Epidermal melanocyte (primary cell): ENCODE results near the gene CALN1.
"Not testable (repeated sequence)": the region's sequence is repeated elsewhere in the genome, so short reads cannot be mapped to it uniquely, and the experiment has no call there.

Source experiments
- DNase-seq: peaks from one replicate; pipeline ENCODE4 v3.0.0; 2011; ENCODE audit warnings: low spot score; ENCODE audit not compliant: insufficient read length

Gene CALN1

DNA sequence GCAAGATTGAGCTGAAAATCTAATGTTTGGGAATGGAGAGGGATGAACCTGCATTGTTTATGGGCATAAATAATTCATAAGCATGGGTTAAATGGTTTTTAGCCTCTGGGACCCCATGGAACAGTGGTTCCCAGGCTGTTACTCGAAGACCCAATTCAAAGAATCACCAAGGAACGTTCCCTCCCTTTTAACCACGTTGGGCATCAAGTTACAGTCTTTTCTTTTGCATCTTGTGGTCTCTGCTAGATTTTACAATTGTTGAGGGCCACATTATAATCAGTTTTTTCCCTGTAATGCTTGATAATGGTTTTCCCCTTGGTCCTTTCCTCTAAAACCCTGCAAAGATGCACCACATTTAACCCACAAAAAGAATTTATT lies 2.5 kb downstream of the CALN1 start:
- DNase-seq: no peak

DNA sequence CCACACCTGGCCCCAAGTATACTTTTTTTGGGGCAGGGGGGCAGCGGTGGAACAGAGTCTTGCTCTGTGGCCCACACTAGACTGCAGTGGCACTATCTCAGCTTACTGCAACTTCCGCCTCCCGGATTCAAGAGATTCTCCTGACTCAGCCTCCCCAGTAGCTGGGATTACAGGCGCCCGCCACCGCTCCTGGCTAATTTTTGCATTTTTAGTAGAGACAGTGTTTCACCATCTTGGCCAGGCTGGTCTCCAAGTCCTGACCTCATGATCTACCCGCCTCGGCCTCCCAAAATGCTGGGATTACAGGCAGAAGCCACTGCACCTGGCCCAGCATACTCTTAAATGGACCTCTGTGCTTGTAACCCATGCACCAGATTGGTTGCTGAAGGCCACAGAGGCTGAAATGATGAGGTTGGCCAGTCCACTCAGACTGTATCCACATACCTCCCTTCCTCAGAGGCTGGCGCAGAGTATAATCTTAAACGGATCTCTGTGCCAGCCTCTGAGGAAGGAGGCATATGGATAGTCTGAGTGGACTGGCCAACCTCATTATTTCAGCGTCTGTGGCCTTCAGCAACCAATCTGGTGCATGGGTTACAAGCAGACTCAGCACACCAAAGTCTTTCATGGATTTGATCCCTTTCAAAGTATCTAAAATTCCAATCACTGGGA lies 3.0 kb downstream of the CALN1 start:
- DNase-seq: no peak

DNA sequence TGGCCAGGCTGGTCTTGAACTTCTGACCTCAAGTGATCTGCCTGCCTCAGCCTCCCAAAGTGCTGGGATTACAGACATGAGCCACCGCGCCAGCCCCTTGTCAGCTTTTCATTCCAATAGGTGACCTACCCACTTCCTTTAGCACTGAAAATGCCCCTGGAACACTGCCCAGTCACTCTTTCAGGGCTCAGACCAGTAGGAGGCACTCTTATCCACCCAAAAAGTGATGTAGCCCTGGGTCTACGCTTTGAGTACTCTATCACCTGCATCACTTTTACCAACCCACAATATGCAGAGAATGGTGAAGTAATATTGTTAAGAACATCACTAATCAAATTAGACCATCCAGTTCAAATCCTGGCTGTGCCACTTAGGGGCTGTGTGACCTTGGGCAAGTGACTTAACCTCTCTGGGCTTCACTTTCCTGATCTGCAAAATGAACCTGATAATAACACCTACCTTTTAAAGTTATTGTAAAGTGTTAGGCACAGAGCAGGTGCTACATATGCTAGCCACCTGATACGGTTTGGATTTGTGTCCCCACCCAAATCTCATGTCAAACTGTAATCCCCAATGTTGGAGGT lies 5.2 kb downstream of the CALN1 start:
- no peak for DNase-seq

DNA sequence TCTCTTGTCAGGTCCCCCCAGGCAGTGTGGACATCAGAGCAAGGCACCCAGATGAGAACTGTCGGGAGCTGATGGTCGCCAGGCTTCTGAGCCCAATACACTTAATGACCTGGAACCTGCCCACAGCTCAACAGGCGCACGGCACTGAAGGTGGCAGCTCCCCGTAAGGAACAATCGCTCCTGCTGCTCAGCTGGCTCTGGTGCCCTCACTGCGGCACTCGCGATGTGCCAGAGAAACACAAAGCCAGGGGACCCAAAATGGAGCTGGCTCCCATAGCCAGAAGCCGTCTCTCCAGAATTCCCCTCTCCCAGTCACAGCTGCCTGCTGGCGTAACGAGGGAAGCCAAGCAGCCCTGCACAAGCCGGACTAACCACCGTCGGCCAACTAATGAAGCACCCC lies 6.3 kb downstream of the CALN1 start:
- DNase-seq: no peak

DNA sequence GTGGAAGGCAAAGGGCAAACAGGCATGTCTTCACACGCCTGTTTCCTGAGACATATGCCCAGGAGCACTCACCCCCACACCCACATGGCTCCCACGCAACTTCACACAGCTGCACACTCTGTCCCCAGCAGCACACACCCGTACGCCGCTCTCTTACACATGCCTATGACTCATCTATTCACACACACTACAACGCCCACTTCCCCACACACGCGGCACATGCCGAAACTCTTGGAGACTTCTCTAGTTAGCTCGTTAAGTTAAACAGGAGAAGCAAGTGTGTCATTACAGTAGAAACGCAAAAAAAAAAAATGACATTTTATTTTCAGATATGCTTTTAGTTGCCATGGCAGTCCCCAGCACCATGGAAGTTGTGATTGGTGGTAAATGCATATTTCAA lies 6.7 kb downstream of the CALN1 start:
- no peak for DNase-seq

DNA sequence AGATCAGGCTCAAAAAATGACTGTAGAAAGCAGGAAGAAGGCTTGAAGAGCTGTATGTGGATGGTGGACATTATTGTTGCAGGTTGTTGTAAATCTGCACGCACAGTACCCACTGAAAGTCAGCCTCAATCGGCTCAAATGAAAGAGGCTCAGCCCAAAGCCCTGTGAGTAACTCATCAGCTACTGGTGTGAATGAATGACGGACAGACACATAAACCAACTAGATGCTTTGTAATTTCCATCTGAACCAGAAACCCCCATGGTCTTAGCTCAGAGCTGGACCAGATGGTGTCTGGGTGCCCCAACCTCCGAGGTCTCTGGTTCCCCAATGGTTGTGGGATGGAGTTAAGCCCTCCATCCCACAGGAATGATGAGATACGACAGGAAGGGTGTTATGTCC lies 7.4 kb downstream of the CALN1 start:
- no peak for DNase-seq

DNA sequence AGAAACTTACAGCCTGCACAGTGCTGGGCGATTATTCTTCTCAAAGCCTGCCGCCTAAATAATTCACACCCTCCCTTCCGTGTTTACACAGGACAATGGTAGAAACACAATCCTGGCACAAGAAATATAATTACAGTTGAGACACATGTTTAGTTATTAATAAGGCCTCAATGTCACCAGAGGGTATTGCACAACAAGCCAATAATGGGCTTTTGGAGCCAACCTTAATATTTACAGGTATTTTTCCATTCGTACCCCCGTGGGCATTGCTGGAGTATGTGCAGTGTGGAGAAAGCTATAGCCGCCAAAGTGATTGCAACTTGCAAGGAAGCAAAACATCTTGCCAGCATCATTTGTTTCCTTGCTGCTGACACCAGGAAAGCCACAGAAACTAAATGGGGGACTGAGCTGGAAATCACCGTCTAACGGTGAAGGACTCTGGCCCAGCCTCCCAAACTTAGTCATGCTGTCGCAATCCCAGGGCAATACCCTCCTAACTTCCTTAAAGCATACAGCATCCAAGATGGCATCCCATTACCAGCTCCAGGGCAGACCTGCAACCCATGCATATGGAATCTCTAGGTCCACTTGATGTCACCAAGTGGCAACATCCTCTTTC lies 8.6 kb downstream of the CALN1 start:
- no peak for DNase-seq

DNA sequence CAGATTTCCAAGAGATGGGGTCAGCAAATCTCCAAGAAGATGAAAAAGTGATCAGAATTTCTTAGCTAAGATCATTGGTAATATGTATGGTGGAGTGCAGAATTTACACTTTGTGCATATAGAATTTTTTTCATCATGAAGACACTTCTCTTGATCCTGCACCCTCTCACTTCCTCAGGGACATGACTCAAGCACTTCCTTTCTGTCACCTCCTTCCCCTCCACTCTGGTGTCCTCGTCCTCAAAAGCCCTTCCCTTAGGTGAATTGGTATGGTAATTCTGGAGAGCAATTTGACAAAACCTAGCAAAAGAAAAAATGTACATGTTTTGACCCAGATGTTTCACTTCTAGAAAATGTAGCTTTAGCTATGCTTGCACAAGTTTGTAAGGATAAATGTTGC lies 18.1 kb downstream of the CALN1 start:
- DNase-seq: no peak

DNA sequence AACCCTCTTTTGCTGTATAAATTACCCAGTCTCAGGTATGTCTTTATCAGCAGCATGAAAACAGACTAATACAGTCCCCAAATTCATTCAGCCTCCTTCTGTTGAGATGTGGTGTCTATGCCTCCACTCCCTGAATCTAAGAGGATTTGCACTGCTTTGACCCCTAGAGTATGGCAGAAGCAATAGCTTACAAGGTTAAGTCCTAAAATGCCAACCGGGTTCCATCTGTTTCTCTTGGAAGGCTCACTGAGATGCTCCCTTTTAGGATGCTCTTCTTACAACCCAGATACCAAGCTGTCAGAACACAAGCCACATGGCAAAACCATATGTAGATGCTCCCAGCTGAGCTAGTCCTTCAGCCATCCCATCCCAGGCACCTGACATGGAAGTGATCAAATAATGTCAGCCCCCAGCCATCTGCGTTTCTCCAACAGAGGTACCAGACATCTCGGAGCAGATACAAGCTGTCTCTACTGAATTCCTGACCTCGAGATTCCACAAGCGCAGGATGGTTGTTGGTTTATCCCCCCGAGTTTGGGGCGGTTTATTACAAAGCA lies 20.2 kb downstream of the CALN1 start:
- no peak for DNase-seq

DNA sequence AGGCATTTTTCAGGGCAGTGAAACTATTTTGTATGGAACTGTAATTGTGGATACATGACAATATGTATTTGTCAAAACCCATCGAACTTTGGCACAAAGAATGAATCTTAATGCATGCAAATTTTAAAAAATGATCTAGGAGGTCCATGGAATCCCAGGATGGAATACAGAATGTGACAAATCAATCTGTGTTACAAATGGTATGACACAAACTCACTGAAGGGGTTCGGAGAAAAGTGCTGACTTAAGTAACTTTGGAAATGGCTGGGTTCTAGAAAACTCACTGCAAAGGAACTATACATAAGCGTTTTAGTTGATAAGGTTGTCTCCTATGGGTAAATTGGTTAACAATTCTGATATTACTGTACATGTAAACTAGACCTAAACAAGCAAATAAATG lies 26.0 kb downstream of the CALN1 start:
- DNase-seq: no peak

DNA sequence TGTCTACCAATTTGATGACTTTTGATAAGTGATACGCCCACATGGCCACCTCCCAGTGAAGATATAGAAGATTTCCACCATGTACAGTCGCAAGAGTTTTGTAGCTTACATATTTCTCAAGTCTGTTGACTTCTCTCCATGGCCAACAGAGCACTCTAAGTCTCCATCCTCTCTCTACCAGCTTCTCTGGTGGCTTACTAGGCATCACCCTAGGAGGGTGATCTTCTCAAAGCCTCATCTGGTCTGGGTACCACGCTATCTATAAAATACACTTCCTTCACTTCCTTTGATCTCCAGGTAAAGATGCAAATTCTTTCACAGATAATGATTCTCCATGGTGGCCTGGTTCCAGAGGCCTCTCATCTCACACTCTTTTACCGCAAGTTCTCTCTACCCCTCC lies 49.9 kb downstream of the CALN1 start:
- no peak for DNase-seq

DNA sequence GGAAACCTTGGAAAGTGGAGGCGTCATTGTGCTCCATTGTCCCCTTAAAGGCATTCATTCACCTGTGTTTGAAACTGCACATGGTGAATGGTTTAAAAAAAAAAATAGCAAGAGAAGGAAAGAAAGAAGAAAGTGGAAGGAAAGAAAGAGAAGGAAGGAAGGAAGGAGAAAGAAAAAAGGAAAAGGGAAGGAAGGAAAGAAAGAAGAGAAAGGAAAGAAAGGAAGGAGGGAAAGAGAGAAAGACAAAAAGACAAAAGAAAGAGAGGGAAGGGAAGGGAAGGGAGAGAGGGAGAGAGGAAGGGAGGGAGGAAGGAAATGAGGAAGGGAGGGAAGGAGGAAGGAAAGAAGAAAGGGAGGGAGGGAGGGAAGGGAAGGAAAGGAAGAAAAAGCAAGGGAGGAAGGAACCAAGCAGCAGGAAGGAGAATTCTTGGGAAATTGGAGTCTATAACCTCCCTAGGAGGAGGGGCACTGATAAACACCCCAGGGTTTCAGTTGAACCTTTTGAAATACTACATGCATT lies 66.9 kb downstream of the CALN1 start:
- DNase-seq: no peak

DNA sequence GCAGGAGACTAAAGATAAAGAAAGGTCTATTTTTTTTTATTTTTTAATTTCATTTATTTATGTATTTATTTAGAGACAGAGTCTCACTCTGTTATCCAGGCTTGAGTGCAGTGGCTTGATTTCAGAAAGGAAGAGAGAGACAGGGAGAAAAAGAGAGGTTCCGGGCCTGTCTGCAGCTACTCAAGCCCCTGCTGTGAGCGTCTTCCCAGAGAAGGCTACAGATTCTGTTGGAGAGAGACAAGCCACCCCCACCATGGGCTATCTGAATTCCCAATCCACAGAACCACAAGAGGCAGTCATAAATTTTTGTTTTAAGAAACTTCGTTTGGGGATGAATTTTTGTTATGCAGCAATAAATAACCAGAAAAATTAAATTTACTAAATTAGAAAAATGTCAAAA lies 68.1 kb downstream of the CALN1 start:
- no peak for DNase-seq

DNA sequence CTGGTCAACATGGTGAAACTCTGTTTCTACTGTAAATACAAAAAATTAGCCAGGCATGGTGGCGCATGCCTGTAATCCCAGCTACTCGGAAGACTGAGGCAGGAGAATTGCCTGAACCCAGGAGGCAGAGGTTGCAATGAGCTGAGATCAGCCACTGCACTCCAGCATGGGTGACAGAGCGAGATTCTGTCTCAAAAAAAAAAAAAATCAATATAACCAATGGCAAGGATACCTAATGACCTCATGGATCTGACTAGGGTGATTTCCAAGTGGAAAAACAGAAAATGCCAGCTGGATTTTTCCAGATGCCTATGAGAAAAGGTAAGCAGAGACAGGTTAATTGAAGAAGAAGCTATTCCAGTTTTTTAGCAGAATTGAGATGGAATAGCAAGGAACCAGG lies 68.8 kb downstream of the CALN1 start:
- DNase-seq: not testable (repeated sequence)

DNA sequence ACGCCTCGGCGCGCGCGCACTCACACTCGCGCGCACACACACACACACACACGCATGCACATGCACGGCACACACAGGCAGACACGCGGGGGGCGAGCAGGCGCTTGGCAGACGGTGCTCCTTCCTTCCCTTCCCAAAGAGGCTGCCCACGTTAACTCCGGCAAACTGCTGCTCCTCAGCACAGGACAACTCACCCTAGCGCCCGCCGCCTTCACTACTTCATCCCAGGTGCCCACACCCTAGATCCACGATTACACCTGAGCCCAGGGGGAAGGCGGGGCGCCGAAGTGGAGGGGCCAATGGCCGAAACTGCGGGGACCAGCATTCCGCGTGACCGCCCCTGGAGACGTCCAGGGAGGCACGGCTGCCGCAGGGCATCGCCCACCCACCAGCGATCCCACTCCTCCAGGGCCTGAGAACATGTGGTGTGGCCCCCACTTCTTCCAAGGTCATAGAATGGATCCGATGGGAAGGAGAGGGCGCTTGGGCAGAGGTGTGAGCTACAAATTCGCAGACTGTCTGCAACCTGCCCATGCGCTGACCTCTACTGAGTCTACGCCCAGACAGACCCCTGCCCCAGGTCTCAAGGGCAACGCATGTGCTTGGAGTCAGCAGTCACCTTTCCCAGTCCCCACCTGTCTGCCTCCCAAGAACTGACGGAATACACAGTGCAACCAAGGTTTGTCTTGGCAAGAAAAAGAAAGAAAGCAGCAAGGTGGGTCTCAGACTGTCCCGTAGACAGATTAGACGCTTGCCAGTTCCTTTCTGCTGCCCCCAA lies 74.6 kb downstream of the CALN1 start:
- DNase-seq: no peak

DNA sequence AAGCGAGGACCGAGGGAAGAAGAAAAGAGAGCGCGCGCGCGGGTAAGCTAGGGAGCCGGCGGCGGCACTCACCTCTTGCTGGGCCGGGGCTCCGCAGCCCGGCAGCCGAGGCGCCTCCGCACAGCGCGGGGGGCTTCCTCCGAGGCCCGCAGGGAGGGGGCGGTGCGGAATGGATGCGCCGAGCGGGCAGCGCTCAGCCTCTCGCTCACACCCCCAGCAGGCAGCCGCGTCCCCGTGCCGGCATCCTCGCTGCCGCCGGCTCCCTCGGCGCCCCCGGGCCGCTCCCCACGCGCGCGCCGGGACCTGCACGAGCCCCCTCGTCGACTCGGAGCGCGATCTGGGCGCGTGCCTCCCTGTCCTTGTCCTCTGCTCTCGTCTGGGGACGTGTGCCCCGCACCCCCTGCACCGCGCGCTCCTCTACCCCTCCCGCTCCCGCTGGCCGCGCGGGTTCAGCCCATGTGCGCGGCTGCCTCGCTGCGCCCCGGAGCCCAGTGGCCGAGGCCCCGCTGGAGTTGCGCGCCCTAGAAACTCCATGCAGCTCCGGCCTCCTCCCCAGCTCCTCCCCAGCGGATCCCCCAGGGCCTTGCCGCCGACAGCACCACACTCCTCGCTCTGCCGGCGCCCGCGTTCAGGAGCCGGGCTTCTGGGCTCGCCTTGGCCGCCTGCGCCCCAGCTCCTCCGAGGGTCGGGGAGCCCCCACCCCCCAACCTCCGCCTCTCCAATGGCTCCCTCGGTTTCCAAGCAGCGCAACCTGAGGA lies 75.3 kb downstream of the CALN1 start:
- no peak for DNase-seq

DNA sequence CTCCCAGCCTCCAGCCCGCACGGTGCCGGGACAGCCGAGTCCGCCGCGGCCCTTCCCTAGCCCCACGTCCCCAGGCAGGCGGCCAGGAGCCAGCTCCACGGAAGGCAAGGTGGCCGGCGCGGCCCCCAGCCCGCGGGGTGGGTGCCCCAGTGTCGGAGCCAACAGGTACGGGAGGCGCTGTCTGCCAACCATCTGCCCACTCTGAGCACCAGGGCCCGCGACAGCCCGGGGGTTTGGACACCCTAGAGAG lies 75.8 kb downstream of the CALN1 start:
- DNase-seq: no peak

DNA sequence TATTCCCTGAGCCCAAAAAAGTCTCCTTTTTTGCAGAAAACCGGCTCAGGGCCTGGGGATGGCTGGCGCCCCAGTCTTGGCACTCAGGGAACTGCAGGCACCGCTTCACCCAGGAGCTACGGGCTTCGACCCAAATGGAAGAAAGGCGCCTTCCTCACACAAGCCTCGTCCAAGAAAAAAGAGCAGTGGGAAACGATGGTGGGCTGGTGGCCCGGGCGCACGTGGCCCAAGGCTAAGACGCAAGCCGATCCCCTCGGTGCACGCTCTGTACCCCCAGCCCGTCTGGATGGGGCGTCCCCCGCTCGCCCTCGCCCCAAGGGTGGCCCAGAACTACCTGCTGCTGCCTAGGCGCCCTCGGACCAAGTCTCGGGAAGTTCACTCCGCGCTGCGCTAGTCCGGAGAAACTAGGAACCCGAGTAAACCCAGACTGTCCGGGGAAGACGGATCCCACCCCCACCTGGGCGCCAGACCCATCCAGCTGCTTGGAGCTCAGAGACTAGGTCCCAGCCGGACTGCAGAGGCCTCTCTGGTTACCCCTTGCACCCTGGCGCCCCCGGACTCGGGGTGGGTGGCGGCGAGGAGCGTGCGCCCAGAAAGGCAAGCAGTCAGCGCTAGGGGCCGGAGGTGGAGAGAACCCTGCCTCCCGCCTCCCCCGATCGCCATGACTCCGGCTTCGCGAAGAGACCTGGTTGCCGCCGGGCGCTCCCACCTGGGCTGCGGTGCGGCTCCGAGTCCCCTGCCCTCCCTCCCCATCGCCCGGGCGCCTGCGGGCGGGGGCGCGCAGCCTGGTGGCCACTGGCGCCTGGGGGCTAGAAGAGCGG lies 76.4 kb downstream of the CALN1 start:
- DNase-seq: no peak

DNA sequence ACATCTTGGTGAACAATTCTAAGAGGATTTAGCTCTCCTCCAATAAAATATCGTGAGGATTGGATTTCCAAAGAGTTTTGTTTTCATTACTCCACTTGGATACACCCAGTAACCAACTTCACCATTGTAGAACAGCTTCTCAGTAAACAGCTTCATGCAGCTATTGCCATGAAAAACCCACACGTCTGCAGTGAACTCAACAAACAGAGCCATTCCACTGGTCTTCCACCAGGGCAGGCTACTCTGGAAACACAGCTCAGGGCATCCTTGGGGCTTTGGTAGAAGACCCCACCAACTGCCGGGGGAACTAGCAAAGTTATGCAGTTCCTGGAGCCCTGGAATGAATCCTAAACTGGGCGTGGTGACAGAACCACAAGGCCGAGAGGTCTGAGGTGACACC lies 77.4 kb downstream of the CALN1 start:
- no peak for DNase-seq

DNA sequence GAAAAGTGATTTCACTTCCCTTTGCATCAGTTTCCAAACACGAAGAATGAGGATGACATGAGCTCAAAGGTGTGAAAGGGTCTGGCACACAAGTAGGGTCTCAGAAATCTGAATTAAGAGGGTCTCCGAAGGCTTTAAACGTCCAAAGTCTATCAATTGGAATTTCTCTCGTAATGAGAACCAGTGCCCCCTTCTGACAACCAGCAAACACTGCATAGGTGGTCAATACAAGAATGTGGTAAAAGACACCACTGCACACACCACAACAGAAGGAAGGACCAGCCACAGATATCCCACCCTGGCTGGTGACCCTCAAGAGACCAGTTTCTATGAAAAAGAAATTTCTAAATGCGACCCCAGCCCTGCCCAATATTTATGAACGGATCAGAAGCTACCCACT lies 78.1 kb downstream of the CALN1 start:
- no peak for DNase-seq

DNA sequence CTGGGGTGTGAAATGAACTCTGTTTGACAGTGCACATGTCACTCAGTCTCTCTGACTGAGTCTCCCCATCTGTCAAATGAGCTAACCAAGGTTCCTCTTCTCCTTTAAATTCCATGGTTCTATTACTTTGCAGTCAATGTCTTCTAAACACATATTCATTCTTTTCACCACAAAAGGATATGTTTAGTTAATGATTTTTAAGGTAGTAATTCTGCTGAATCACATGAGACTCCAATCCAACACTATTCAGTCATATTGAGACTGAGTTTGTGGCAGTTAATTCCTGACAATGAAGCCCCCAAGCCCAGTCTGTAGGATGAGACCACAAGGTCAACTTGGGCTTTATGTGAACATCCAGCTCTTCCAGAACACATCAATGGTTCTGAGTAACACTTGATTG lies 85.3 kb downstream of the CALN1 start:
- DNase-seq: no peak
